GM23338 (cell line): ENCODE data around the gene RNLS.

Experiments used
- CTCF ChIP-seq, 2 experiments: fragments of 200-600 bp in 1 of 2; sonication (generic) in 1 of 2; conservative IDR thresholded peaks; 2 replicates each; pipeline versions ENCODE4 v1.5.1 to v1.6.1; 2016 to 2017; ENCODE audit warnings: antibody characterized with exemption in 2 of 2, low read depth in 2 of 2, mild to moderate bottlenecking in 2 of 2, moderate library complexity in 1 of 2
- EZH2phosphoT487 ChIP-seq: fragments of 200-600 bp; sonication (generic); IDR thresholded peaks from one replicate; pipeline ENCODE4 v1.8.1; 2018; ENCODE audit warnings: antibody characterized with exemption; ENCODE audit not compliant: unreplicated experiment
- JUNB ChIP-seq: IDR thresholded peaks from one replicate; pipeline ENCODE4 v1.6.1; 2016; ENCODE audit warnings: antibody characterized with exemption; ENCODE audit not compliant: unreplicated experiment
- POLR2AphosphoS5 ChIP-seq: IDR thresholded peaks from 2 replicates; pipeline ENCODE4 v1.6.1; 2016; ENCODE audit warnings: antibody characterized with exemption, low read depth
- REST ChIP-seq: IDR thresholded peaks from one replicate; pipeline ENCODE4 v1.6.1; 2018; ENCODE audit warnings: antibody characterized with exemption; ENCODE audit not compliant: unreplicated experiment
- ZNF331 ChIP-seq: fragments of 250-450 bp; sonication (Bioruptor Pico); IDR thresholded peaks from 2 replicates; pipeline ENCODE4 v1.5.0; 2020; ENCODE audit warnings: low read depth, mild to moderate bottlenecking, moderate library complexity

- no peak for TF ChIP-seq CTCF (conservative IDR thresholded peaks at IDR 0.05; ENCODE audit: low read depth in 2 of 2)
- TF ChIP-seq POLR2AphosphoS5 = no peak
- no peak for TF ChIP-seq JUNB
- no peak for TF ChIP-seq REST
- TF ChIP-seq EZH2phosphoT487 = no peak
- TF ChIP-seq ZNF331 (CRISPR knock-in tag) = no peak
These were observed 166.3 kb downstream of the RNLS start for GRCh38 chr10:88416801-88417200.
